Dendritic cell treated with granulocyte-macrophage colony-stimulating factor and Interleukin-4, amounts not matched to agents 40 ng/mL and 50 ng/mL, for 4 days (primary cell): ENCODE measurements around the gene PTPN4.
"Not testable (repeated sequence)": the region's sequence is repeated elsewhere in the genome, so short reads cannot be mapped to it uniquely, and the experiment has no call there.

Experiments
- H3K27ac Mint-ChIP-seq: one replicate; pipeline ENCODE4 v1.8.0; 2022; ENCODE audit warnings: mild to moderate bottlenecking, mixed read lengths
- H3K27me3 Mint-ChIP-seq: one replicate; pipeline ENCODE4 v1.8.0; 2022; ENCODE audit warnings: mild to moderate bottlenecking, mixed read lengths
- H3K36me3 Mint-ChIP-seq: one replicate; pipeline ENCODE4 v1.8.0; 2022; ENCODE audit warnings: low read depth, mixed read lengths
- H3K4me1 Mint-ChIP-seq: one replicate; pipeline ENCODE4 v1.8.0; 2022; ENCODE audit warnings: low read depth, mixed read lengths
- H3K4me3 Mint-ChIP-seq: one replicate; pipeline ENCODE4 v1.8.0; 2022; ENCODE audit warnings: mild to moderate bottlenecking, moderate library complexity, mixed read lengths
- H3K9me3 Mint-ChIP-seq: one replicate; pipeline ENCODE4 v1.8.0; 2022; ENCODE audit warnings: mixed read lengths
- intact Hi-C: fragments of 100-400 bp; cut with micrococcal nuclease; formaldehyde crosslinking; loops from one replicate; pipeline ENCODE4 v1.15.0; 2022

The PTPN4 gene

DNA sequence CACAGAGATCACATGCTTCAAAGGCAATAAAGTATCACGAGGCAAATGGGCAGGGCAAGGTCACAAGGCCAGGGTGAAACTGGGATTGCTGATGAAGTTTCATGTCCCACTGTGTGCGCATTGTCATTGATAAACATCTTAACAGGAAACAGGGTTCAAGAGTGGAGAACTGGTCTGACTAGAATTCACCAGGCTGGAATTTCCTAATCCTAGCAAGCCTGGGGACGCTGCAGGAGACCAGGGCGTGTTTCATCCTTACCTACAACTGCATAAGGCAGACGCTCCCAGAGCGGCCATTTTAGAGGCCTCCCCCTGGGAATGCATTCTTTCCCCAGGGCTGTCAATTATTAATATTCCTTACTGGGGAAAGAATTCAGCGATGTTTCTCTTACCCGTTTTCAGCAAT lies 33.2 kb downstream of the PTPN4 start:
- peaks cover 41% of the 10 kb centered on the region for H3K36me3 Mint-ChIP-seq
- peaks cover 74% of the 10 kb centered on the region for H3K9me3 Mint-ChIP-seq
- no peaks in the 10 kb centered on the region for H3K4me1 Mint-ChIP-seq
- no peaks in the 10 kb centered on the region for H3K27me3 Mint-ChIP-seq
- intact Hi-C loops = no loop called here
- H3K4me3 Mint-ChIP-seq = no peak overlapping the region
- no peak overlapping the region for H3K27ac Mint-ChIP-seq

DNA sequence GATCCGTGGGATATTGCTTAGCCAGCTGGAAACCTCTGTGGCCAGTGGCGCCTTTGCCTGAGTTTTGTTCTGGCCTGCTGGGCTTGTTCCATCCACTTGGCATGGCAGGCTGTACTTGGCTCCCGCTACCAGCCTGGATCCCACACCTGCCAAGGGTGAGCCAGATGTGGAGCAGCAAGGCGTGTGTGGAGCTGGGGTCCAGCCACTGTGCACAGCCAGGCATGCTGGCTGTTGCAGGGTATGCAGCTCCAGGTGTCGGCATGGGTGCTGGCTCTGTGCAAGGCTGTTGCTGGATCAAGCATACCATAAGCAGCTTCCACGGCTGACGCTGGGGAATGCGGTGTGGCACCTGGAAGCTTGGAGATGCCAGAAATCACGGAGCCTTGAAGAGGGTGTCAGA lies 34.5 kb downstream of the PTPN4 start:
- Mint-ChIP-seq H3K27me3 (no peaks in the 10 kb centered on the region), H3K36me3 (peaks cover 40% of the 10 kb centered on the region), H3K4me3 (no peak overlapping the region), H3K4me1 (no peaks in the 10 kb centered on the region), H3K9me3 (peaks cover 68% of the 10 kb centered on the region), H3K27ac (no peak overlapping the region)
- intact Hi-C loops = no loop called here

DNA sequence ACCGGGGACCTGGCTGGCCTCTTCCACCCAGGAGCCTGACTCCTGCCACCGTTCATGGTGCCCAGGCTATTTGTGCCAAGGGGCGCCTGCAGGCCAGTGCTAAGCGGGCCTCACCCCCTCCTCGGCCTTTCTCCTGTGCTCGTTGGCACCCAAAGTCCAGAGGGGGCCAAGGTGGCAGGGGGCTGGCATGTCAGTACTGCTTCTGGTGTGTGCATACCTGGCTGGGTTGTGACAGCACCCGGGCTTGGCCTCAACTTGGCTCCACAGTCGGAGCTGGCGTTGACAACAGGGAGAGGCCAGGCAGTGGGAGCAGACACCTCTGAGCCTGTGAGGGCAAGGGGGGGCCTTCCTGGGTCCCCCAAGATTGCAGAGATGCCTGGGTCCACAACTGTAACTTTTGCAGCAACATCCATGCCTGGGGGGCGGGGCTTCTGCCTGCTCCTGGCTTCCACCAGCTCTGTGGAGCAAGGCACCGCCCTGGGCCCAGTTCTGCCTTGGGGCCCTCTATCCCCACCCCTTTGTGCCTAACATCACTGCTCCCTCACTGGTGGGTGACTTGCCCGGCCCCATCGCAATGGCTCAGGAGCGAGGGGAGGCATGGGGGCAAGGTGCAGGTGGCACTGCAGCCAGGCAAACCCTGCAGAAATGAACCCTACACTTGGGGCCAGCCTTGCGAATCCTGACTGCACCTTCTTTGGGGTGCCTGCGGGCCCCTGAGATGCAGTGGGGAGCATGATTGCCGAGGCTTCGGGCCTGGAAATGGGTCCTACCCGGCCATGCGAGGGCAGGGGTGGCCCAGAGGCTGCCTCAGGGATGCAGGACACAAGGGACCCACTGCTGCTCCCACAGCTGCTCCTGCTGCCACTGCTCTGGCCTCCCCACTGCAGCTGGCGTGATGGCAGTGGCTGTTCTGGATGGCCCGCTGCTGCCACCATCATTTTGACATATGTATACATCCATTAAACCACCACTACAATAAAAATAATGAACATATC lies 35.9 kb downstream of the PTPN4 start:
- Mint-ChIP-seq H3K27me3 (no peaks in the 10 kb centered on the region), H3K4me1 (no peaks in the 10 kb centered on the region), H3K9me3 (peaks cover 54% of the 10 kb centered on the region), H3K36me3 (peaks cover 37% of the 10 kb centered on the region), H3K27ac (no peak overlapping the region), H3K4me3 (no peak overlapping the region)
- intact Hi-C loops = no loop called here

DNA sequence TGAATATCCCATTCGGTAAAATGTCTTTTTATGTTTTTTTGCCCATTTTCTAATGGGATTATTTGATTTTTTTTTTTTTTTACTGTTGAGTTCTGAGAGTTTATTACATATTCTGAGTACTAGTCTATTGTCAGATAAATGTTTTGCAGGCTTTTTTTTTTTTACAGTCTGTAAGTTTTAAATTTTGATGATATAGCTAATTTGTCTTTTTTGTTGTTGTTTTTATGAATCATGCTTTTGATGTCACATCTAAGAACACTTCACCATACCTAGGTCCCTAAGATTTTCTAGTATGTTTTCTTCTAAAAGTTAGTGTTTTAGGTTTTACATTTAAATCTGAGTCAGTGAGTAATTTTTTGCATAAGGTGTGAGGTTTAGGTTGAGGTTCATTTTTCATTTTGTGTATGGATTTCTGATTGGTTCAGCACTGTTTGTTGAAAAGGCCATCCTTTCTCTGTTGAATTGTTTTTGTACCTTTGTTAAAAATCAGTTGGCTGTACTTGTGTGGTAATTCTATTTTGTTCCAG lies 40.7 kb downstream of the PTPN4 start:
- Mint-ChIP-seq H3K9me3 (peaks cover 44% of the 10 kb centered on the region), H3K27ac (no peak overlapping the region), H3K4me3 (no peak overlapping the region)

DNA sequence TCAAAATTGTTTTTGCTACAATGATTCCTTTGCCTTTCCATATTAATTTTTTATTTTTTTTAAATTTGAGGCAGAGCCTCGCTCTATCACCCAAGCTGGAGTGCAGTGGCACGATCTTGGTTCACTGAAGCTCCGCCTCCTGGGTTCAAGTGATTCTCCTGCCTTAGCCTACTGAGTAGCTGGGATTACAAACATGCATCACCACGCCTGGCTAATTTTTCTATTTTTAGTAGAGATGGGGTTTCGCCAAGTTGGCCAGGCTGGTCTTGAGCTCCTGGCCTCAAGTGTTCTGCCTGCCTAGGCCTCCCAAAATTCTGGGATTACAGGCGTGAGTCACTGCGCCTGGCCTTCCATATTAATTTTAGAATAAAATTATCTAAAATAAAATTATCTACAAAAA lies 41.3 kb downstream of the PTPN4 start:
- no peaks in the 10 kb centered on the region for H3K4me1 Mint-ChIP-seq

More for the DNA sequence above, 40.7 kb downstream of the PTPN4 start:
- Mint-ChIP-seq H3K4me1 (no peaks in the 10 kb centered on the region), H3K36me3 (peaks cover 7% of the 10 kb centered on the region), H3K27me3 (no peaks in the 10 kb centered on the region)
- intact Hi-C loops = no loop called here

DNA sequence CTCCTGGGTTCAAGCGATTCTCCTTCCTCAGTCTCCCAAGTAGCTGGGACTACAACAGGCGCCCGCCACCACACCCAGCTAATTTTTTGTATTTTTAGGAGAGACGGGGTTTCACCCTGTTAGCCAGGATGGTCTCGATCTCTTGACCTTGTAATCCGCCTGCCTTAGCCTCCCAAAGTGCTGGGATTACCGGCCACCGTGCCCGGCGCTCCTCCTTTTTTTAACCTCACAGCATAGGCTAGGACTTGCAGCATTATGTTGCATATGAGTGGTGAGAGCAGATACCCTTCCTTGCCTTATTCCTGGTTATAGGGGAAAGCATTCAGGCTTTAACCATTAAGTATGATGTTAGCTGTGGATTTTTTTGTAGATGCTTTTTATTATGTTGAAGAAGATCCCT lies 42.3 kb downstream of the PTPN4 start:
- H3K27me3 Mint-ChIP-seq, H3K4me3 Mint-ChIP-seq, H3K4me1 Mint-ChIP-seq, intact Hi-C loops, H3K36me3 Mint-ChIP-seq, H3K27ac Mint-ChIP-seq: not testable (repeated sequence)
- H3K9me3 Mint-ChIP-seq = peaks cover 43% of the 10 kb centered on the region

More for the DNA sequence above, 41.3 kb downstream of the PTPN4 start:
- intact Hi-C loops = no loop called here
- peaks cover 7% of the 10 kb centered on the region for H3K36me3 Mint-ChIP-seq
- H3K9me3 Mint-ChIP-seq = peaks cover 45% of the 10 kb centered on the region
- H3K27me3 Mint-ChIP-seq = no peaks in the 10 kb centered on the region
- no peak overlapping the region for H3K4me3 Mint-ChIP-seq
- no peak overlapping the region for H3K27ac Mint-ChIP-seq

DNA sequence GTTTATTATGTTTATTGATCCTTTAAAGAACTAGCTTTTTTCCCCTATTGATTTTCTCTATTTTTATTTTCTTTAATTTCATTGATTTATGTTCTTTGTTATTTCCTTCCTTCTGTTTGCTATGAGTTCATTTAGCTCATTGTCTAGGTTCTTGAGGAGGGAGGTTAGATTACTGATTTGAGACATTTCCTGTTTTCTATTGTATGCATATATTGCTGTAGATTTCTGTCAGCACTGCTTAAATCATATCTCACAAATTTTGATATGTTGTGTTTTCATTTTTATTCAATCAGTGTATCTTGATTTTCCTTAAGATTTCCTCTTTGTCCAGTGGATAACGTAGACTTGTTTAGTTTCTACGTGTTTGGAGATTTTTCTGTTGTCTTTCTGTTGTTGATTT lies 43.4 kb downstream of the PTPN4 start:
- H3K36me3 Mint-ChIP-seq = peaks cover 7% of the 10 kb centered on the region
- peaks cover 37% of the 10 kb centered on the region for H3K9me3 Mint-ChIP-seq
- H3K4me1 Mint-ChIP-seq = no peaks in the 10 kb centered on the region
- intact Hi-C loops = no loop called here
- no peak overlapping the region for H3K4me3 Mint-ChIP-seq
- H3K27ac Mint-ChIP-seq = no peak overlapping the region
- no peaks in the 10 kb centered on the region for H3K27me3 Mint-ChIP-seq

DNA sequence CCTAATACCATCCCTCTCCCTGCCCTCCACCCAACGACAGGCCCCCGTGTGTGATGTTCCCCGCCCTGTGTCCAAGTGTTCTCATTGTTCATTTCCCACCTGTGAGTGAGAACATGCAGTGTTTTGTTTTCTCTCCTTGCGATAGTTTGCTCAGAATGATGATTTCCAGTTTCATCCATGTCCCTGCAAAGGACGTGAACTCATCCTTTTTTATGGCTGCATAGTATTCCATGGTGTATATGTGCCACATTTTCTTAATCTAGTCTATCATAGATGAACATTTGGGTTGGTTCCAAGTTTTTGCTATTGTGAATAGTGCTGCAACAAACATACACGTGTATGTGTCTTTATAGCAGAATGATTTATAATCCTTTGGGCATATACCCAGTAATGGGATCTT lies 44.7 kb downstream of the PTPN4 start:
- H3K27ac Mint-ChIP-seq, H3K27me3 Mint-ChIP-seq, intact Hi-C loops: not testable (repeated sequence)

DNA sequence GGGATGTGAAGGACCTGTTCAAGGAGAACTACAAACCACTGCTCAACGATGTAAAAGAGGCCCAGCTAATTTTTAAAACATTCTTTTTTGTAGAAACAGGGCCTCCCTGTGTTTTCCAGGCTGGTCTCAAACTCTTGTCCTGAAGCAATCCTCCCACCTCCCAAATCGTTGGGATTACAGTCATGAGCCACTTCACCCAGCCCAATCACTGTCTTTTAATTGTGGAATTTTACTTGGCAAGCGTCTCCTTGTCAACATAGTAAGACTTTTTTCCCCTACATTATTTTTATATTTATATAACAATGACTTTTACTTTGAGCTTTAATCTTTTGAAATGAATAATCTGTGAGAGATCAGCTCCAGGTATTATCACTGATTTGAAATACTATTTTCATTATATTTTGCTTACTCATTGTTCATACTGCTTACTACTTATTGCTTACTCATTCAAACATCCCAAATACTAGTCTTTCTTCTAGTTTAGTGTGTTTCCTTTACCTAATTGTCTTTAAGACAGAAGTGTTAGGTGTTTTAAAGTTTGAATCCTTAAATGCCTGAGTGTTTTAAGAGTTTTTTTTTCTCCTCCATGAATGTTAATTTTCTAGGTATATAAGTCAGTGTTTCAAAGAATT lies 48.9 kb downstream of the PTPN4 start:
- no peaks in the 10 kb centered on the region for H3K4me1 Mint-ChIP-seq
- no peaks in the 10 kb centered on the region for H3K27me3 Mint-ChIP-seq
- H3K27ac Mint-ChIP-seq = no peak overlapping the region
- peaks cover 20% of the 10 kb centered on the region for H3K9me3 Mint-ChIP-seq
- intact Hi-C loops = no loop called here
- no peak overlapping the region for H3K4me3 Mint-ChIP-seq
- peaks cover 8% of the 10 kb centered on the region for H3K36me3 Mint-ChIP-seq

More for the DNA sequence above, 44.7 kb downstream of the PTPN4 start:
- not testable (repeated sequence) for H3K4me3 Mint-ChIP-seq, H3K4me1 Mint-ChIP-seq, H3K36me3 Mint-ChIP-seq
- peaks cover 37% of the 10 kb centered on the region for H3K9me3 Mint-ChIP-seq

DNA sequence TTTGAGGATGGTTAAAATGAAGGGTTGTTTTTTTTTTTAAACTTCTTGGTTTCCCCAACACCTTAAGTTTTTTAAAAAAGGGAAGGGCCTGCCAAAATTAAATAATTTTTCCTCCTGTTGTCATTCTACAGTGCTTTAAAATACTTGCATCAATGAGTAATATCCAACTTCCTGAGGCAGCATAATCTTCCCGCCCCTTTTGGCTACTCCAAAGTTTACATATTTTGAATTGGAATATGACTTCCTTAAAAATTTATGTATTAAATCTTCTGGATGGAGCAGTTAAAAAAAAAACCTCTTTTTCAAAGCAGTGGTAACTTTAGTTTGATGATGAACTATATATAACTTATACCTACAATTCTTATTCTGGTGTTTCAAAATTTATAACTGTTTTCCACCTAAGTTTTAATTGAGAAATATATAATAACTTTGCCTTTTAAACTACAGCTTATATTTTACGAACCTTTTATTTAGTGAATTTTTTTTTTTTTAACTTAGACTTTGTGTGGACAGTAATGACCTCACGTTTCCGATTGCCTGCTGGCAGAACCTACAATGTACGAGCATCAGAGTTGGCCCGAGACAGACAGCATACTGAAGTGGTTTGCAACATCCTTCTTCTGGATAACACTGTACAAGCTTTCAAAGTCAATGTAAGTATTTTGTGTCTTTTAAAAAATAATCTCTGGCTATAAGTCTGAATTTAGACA lies 49.8 kb downstream of the PTPN4 start:
- intact Hi-C loops = no loop called here
- Mint-ChIP-seq H3K27me3 (no peaks in the 10 kb centered on the region), H3K36me3 (peaks cover 8% of the 10 kb centered on the region), H3K9me3 (peaks cover 11% of the 10 kb centered on the region), H3K4me3 (no peak overlapping the region), H3K27ac (no peak overlapping the region), H3K4me1 (no peaks in the 10 kb centered on the region)

DNA sequence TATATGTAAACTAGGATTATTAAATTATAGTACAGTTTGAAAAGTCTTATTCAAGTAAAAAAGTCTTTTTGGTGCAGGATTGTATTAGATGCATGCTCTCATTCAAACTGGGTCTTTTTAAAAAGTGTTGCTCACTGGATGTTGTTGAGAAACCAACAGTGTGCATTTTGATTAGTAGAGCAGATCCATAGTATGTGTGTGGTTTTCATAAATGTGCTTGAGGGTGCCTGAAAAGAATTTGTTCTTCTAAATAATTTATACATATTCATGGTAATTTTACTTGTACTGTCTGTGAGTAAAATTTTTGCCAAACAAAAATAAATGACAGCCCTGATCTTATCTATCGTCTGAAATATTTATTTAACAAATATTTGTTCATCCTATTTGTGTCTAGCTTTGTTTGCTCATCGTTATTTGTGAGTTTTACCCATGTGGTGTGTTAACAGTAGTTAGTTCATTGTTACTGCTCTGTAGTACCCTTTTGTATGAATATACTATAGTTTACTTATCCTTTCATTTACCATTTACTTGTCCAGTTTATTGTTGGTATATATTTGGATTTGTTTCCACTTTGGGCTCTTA lies 50.4 kb downstream of the PTPN4 start:
- Mint-ChIP-seq H3K27ac (no peak overlapping the region), H3K4me3 (no peak overlapping the region), H3K27me3 (no peaks in the 10 kb centered on the region), H3K4me1 (no peaks in the 10 kb centered on the region), H3K9me3 (peaks cover 5% of the 10 kb centered on the region), H3K36me3 (peaks cover 8% of the 10 kb centered on the region)
- intact Hi-C loops = no loop called here

DNA sequence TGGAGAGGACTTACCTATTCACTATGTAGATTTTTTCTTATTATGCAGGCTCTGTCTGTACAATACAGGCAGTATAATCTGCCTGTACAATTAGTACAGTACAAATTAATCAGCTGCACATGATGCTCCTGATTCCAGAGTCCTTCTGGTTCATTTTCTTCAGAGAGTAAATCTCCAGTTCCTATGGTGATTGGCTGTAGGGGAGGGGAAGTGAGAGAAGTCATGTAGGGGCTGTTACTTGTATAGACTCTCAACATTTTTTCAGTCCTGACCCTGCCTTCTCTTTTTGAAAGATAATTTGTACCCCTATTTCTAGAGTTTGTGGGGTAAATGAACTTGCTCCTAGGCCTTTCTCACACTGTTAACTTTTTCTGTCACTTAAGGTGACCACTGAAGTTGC lies 54.5 kb downstream of the PTPN4 start:
- Mint-ChIP-seq H3K36me3 (peaks cover 8% of the 10 kb centered on the region), H3K27ac (no peak overlapping the region), H3K27me3 (no peaks in the 10 kb centered on the region), H3K4me3 (no peak overlapping the region), H3K4me1 (no peaks in the 10 kb centered on the region), H3K9me3 (peaks cover 12% of the 10 kb centered on the region)
- intact Hi-C loops = no loop called here

DNA sequence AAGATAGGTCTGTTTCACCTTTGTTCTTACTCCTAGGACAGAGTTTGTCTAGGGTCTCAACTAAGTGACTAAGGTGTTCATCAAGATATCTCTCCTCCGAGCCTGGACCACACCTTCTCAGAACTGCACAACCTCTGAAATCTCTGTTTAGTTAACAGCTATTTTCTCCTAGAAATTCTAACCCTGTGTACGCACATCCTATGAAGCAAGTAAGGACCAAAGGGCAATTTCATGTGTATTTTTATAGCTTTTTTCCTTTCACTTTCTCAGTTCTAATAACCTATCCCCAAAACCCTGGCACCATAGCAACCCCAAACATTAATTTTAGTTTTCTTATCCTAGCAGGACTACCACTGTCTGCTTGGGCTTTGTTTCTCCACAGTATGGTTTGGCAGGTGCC lies 59.1 kb downstream of the PTPN4 start:
- H3K27ac Mint-ChIP-seq = no peak overlapping the region
- peaks cover 12% of the 10 kb centered on the region for H3K9me3 Mint-ChIP-seq
- H3K36me3 Mint-ChIP-seq = no peaks in the 10 kb centered on the region
- intact Hi-C loops = no loop called here
- no peak overlapping the region for H3K4me3 Mint-ChIP-seq
- H3K4me1 Mint-ChIP-seq = no peaks in the 10 kb centered on the region
- H3K27me3 Mint-ChIP-seq = no peaks in the 10 kb centered on the region
